HTERT RPE-1 (cell line): ENCODE results near the gene RIPOR3.
"Not testable (repeated sequence)": the region's sequence is repeated elsewhere in the genome, so short reads cannot be mapped to it uniquely, and the experiment has no call there.

Experiments used
- in situ Hi-C: fragments of 300-500 bp; cut with MboI; formaldehyde crosslinking; loops from 4 replicates; pipeline ENCODE4 v1.14.3; 2020; ENCODE audit warnings: low sequenced_read_pairs

RIPOR3 gene

GRCh38 chr20:50578778-50579165, 112.6 kb downstream of the RIPOR3 start:
- in situ Hi-C loops, result no loop called here

GRCh38 chr20:50578061-50578777, 113.1 kb downstream of the RIPOR3 start:
- in situ Hi-C loops, result no loop called here

- in situ Hi-C loops, result no loop called here
Observed at GRCh38 chr20:50577175-50578018, 113.9 kb downstream of the RIPOR3 start.

DNA sequence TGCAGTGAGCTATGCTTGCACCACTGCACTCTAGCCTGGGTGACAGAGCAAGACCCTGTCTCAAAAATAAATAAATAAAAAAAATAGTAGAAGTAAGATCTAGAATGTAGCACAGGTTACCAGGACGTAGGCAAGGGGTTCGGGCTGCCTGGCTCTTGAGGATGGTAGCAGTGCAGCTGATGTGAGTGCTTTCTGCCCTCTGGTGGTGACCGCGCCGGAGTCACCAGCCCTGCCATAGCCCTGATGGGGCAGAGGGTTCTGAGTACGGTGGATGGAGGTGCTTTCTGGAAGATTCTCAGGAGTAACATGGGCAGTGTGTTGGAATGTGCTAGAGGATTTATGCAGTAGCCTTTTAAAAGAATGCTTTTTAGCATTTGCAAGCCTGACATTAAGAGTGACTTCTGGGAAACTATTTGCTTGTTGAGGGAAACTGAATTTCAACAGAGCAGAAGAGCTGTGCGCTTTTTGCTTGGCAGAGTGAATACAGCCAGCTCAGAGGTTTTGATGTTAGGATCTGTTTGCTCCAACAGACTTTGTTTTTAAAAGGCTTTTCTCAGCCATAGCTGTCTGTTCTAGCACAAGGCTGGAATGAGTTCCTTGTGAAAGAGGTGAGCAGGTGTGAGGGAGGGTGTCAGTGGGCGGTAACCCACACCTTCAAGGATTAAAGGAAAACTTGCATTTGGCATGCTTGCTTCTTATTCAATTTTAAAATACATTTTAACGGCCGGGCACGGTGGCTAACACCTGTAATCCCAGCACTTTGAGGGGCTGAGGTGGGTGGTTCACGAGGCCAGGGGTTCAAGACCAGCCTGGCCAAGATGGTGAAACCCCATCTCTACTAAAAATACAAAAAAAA, 115.2 kb downstream of the RIPOR3 start:
- in situ Hi-C loops, result no loop called here

DNA sequence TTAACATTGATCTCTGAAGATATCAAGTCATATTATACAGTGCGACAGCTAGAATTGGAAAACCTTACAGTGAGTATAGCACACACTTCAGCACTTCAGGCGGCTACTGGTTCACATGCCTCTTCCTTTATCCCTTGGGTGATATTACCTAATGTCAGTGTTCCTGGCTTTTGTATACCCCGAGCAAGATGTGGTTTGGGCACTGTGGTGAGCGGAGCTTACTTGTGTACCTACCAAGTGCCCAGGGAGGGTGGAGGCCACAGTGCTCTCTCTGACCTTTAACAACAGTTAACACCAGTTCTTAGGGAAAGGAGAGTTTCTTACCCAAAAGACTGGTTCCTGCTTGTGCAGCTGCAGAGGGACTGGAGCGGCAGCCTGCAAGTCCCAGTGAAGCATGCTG, 116.8 kb downstream of the RIPOR3 start:
- in situ Hi-C loops, result no loop called here

DNA sequence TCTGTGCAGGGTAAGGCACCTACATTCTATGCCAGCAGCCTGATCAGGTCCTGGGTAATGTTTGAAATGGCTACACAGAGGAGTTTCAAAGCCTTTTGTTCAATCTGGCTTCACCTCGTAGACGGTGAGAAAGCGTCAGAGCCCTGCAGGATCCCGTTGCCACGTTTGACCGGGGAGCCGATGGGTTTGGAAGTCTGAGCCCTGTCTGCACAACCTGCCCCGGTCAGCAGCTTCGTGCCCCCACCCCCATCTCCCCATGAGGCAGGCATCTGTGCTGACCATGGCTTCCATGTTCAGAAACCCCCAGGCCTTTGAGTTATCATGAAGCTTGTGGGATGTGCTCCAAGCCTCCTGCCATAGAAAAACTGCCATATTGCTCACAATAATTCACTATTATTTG, 117.2 kb downstream of the RIPOR3 start:
- in situ Hi-C loops, result no loop called here

GRCh38 chr20:50572938-50573777, 118.2 kb downstream of the RIPOR3 start:
- in situ Hi-C loops, result no loop called here

DNA sequence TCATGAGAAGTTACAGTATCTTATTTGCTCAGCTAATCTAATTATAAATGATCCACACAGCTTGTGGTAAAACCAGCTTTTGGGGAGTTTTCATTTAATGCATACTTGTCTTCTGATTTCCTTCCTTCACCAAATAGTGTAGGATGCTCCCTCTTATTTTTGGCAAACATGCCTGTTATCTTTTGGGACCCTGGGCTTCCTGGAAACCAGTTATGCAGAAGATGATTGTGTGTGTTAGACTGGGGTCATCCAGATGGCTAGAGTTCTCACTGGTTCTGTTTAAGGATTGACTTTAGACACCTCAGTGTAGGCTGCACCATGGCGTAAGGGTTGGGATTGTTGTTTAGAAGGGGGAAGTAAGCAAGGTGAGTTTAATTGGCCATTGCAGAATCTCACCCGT, 119.9 kb downstream of the RIPOR3 start:
- in situ Hi-C loops, result no loop called here

- in situ Hi-C loops, result no loop called here
Observed at GRCh38 chr20:50569864-50570836, 121.2 kb downstream of the RIPOR3 start.

GRCh38 chr20:50569487-50569863, 121.9 kb downstream of the RIPOR3 start:
- in situ Hi-C loops, result not testable (repeated sequence)

DNA sequence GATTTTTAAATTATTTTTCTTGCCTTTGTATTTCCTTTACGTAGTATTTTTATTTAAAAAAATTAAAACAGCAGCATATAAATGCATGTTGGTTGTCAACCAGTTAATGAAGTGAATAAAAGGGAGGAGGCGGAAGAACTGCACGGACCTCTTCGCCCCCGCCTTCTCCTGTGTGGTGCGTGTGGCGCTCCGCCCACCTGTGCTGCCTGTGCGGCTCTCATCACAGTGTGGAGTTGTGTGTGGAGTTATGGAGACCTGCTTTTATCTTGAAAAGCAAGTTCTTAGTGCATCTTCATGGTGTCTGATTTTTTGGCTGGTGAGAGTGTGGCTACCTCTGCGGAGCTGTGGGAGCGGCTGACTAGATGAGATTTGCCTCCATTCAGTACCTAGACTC, 122.8 kb downstream of the RIPOR3 start:
- in situ Hi-C loops, result no loop called here

DNA sequence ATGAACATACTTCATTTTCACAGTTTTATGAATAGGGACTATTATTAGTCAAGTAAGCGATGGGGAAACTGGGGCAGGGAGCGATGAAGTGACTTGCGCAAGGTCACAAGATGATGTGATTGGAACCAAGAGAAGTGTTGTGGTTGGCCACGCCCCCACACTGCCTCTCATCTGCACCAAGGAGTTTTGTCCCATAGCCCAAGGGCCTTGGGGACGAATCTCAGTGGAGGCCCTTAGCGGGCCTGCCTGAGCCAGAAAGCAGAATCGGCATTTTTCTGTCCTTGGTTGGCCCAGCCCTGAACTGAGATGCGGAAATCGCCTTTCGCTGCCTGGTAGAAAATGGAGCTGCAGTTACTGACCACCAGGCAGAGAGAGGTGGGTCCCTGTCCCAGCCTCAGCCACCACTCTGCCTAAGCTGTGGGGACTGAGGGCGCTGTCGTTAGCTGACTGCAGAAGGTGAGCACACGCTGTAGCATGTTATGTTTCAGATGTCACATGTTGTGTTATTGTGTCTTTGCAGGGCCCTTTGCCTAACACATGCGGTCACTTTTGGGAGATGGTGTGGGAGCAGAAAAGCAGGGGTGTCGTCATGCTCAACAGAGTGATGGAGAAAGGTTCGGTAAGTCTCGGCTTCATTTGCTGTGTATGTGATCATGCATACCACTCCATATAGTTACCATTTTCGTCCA, 123.3 kb downstream of the RIPOR3 start:
- in situ Hi-C loops, result no loop called here

DNA sequence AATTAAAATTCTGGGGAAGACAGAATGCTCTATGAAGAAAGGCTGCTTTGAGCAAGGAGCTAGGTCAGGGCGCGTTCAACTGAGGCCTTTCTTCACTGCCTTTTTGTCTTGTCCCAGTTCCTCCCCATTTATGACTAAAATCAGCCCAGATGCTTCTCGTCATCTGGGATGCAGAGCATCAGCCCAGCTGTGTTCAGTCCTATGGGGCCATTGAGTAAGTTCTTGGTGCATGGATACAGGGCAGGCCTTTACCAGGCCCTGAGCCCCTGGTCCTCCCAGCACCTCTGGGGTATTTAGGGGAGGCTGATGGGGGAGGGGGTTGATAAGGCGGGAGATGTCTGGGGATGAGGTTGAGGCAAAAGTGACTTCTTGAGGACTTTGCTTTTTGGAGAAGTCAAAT, 125.5 kb downstream of the RIPOR3 start:
- in situ Hi-C loops, result no loop called here

- in situ Hi-C loops, result no loop called here
Observed at GRCh38 chr20:50565383-50565782, 126.0 kb downstream of the RIPOR3 start.

GRCh38 chr20:50563133-50563944, 128.0 kb downstream of the RIPOR3 start:
- in situ Hi-C loops, result no loop called here

DNA sequence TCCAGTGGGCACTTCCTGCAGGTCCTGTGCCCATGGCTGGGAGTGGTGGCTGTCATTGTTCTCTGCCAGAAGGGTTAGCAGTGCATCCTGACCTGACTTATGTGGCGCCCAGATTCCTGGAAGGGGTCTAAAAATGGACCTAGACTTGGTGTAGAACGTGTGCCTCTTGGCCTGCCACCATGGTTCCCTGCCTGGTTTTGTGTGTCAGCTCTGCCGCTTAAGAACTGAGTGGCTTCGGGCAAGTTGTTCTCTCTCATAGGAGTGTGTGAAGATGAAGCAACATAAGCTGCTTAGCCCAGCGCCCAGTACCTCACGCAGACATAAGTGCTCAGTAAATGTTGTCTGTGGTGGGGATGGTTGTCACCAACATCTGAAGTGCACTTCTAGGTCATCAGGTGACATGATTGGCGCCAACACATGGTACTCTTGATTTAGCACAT, 129.1 kb downstream of the RIPOR3 start:
- in situ Hi-C loops, result no loop called here

- in situ Hi-C loops, result no loop called here
Observed at GRCh38 chr20:50561379-50562078, 129.8 kb downstream of the RIPOR3 start.
